SK-N-SH treated with all-trans-retinoic acid at 6 μM for 48 hours (cell line): ENCODE measurements around the gene HOXB1.

Experiments used
- ATAC-seq: fragments of 200-7000 bp; cut with Tn5 transposase; 3 replicates; pipeline ENCODE4 v1.9.1; 2020; ENCODE audit warnings: mild to moderate bottlenecking, moderate library complexity
- ARNTL ChIP-seq: fragments of 450-650 bp; formaldehyde crosslinking; IDR thresholded peaks from 2 replicates; pipeline ENCODE4 v1.5.0; 2020; ENCODE audit warnings: low read depth, mild to moderate bottlenecking, moderate library complexity, borderline replicate concordance
- BACH2 ChIP-seq: fragments of 250-450 bp; sonication (Bioruptor Pico); IDR thresholded peaks from 2 replicates; pipeline ENCODE4 v1.9.0; 2021; ENCODE audit warnings: mild to moderate bottlenecking, borderline replicate concordance
- CREB5 ChIP-seq: fragments of 250-450 bp; sonication (Bioruptor Pico); IDR thresholded peaks from 2 replicates; pipeline ENCODE4 v1.5.1; 2020; ENCODE audit warnings: low read depth, mild to moderate bottlenecking, moderate library complexity
- CSDC2 ChIP-seq: fragments of 250-450 bp; sonication (Bioruptor Pico); IDR thresholded peaks from 2 replicates; pipeline ENCODE4 v1.5.0; 2020; ENCODE audit warnings: mild to moderate bottlenecking, moderate library complexity
- CSRNP3 ChIP-seq: fragments of 250-450 bp; sonication (Bioruptor Pico); IDR thresholded peaks from 2 replicates; pipeline ENCODE4 v1.5.1; 2021; ENCODE audit warnings: mild to moderate bottlenecking, moderate library complexity
- GLIS3 ChIP-seq: fragments of 250-450 bp; sonication (Bioruptor Pico); IDR thresholded peaks from 2 replicates; pipeline ENCODE4 v1.5.0; 2020; ENCODE audit warnings: mild to moderate bottlenecking, moderate library complexity
- OSR1 ChIP-seq: fragments of 250-450 bp; sonication (Bioruptor Pico); IDR thresholded peaks from 2 replicates; pipeline ENCODE4 v1.8.0; 2022; ENCODE audit warnings: moderate library complexity, mild to moderate bottlenecking, inconsistent platforms
- POU6F1 ChIP-seq: fragments of 250-450 bp; sonication (Bioruptor Pico); IDR thresholded peaks from 2 replicates; pipeline ENCODE4 v1.8.0; 2021; ENCODE audit warnings: low read depth, mild to moderate bottlenecking, moderate library complexity, borderline replicate concordance
- SNAI2 ChIP-seq: fragments of 250-450 bp; sonication (Bioruptor Pico); IDR thresholded peaks from 2 replicates; pipeline ENCODE4 v1.5.0; 2020; ENCODE audit warnings: mild to moderate bottlenecking, moderate library complexity
- TCF4 ChIP-seq: fragments of 250-450 bp; sonication (Bioruptor Pico); IDR thresholded peaks from 2 replicates; pipeline ENCODE4 v1.8.0; 2021; ENCODE audit warnings: mild to moderate bottlenecking, moderate library complexity, borderline replicate concordance
- TOX ChIP-seq: fragments of 250-450 bp; sonication (Bioruptor Pico); IDR thresholded peaks from 2 replicates; pipeline ENCODE4 v1.8.0; 2021; ENCODE audit warnings: mild to moderate bottlenecking, moderate library complexity, borderline replicate concordance
- ZC3H10 ChIP-seq: fragments of 250-450 bp; sonication (Bioruptor Pico); IDR thresholded peaks from 2 replicates; pipeline ENCODE4 v1.5.1; 2021; ENCODE audit warnings: mild to moderate bottlenecking, moderate library complexity
- ZFP3 ChIP-seq: fragments of 250-450 bp; sonication (Bioruptor Pico); IDR thresholded peaks from 2 replicates; pipeline ENCODE4 v1.5.0; 2020; ENCODE audit warnings: mild to moderate bottlenecking, moderate library complexity
- ZFP30 ChIP-seq: fragments of 450-650 bp; formaldehyde crosslinking; IDR thresholded peaks from 2 replicates; pipeline ENCODE4 v1.5.0; 2022; ENCODE audit warnings: mild to moderate bottlenecking, moderate library complexity
- ZNF565 ChIP-seq: fragments of 450-650 bp; formaldehyde crosslinking; conservative IDR thresholded peaks from 2 replicates; pipeline ENCODE4 v1.5.0; 2020; ENCODE audit warnings: low read depth, mild to moderate bottlenecking, moderate library complexity
- ZNF70 ChIP-seq: fragments of 450-650 bp; formaldehyde crosslinking; IDR thresholded peaks from 2 replicates; pipeline ENCODE4 v1.5.0; 2020; ENCODE audit warnings: mild to moderate bottlenecking, moderate library complexity
- TF ChIP-seq, protein P1 (sequence below): fragments of 250-450 bp; sonication (Bioruptor Pico); IDR thresholded peaks from 2 replicates; pipeline ENCODE4 v1.5.0; 2020; ENCODE audit warnings: mild to moderate bottlenecking, moderate library complexity

HOXB1 gene

DNA sequence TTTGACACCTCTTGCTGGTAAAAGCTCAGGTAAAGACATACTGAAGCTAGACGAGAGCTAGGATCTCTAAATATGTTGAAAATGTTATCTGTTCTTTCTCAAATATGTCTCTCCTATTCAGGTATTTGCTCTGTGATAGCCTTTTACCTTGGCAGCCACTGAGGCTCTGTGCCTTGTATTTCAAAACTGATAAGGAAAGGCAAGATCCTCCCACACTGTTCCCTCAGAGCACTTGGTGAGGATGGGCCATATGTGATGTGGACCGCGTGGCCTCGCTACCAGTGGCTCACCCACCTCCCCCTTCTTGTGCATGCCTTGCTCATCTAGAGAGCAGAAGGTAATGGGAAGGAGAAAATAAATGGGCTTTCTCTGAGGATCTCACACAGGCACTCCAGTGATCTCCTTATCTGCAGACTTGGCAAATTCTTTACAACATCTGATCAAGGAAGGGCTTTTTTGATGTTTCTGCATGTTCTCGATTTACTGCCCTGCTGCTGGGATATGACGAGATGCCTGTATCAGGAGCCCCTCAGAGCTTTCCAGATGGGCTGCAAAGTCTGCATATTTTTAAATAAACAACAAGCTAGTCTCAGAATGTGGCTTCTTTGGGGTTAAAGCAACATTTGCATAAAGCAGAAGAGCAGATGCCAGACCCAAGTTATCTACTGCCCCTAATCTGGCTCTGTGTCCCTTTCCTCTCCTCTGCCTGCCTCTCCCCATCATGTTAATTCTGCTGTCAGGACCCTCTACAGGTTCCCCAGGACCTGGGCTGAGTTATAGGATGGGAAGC is 16.9 kb downstream of the HOXB1 start:
- ATAC-seq: no peak
- TF ChIP-seq TOX (CRISPR knock-in tag) (no peak), ZC3H10 (no peak), POU6F1 (CRISPR knock-in tag) (no peak), BACH2 (CRISPR knock-in tag) (no peak), OSR1 (CRISPR knock-in tag) (no peak), ARNTL (CRISPR knock-in tag) (no peak), SNAI2 (CRISPR knock-in tag) (no peak), CREB5 (CRISPR knock-in tag) (no peak), ZNF70 (CRISPR knock-in tag) (no peak), CSDC2 (CRISPR knock-in tag) (no peak), GLIS3 (CRISPR knock-in tag) (no peak), ZFP3 (CRISPR knock-in tag) (no peak), CSRNP3 (CRISPR knock-in tag) (no peak), ZNF565 (CRISPR knock-in tag) (no peak)
- TF ChIP-seq, protein P1, sequence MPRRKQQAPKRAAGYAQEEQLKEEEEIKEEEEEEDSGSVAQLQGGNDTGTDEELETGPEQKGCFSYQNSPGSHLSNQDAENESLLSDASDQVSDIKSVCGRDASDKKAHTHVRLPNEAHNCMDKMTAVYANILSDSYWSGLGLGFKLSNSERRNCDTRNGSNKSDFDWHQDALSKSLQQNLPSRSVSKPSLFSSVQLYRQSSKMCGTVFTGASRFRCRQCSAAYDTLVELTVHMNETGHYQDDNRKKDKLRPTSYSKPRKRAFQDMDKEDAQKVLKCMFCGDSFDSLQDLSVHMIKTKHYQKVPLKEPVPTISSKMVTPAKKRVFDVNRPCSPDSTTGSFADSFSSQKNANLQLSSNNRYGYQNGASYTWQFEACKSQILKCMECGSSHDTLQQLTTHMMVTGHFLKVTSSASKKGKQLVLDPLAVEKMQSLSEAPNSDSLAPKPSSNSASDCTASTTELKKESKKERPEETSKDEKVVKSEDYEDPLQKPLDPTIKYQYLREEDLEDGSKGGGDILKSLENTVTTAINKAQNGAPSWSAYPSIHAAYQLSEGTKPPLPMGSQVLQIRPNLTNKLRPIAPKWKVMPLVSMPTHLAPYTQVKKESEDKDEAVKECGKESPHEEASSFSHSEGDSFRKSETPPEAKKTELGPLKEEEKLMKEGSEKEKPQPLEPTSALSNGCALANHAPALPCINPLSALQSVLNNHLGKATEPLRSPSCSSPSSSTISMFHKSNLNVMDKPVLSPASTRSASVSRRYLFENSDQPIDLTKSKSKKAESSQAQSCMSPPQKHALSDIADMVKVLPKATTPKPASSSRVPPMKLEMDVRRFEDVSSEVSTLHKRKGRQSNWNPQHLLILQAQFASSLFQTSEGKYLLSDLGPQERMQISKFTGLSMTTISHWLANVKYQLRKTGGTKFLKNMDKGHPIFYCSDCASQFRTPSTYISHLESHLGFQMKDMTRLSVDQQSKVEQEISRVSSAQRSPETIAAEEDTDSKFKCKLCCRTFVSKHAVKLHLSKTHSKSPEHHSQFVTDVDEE (CRISPR knock-in tag): no peak
- TF ChIP-seq, all 23 proteins: peak for 0

- TF ChIP-seq TOX (CRISPR knock-in tag): no peak
- no peak for TF ChIP-seq ZC3H10
- no peak for TF ChIP-seq CSDC2 (CRISPR knock-in tag)
- no peak for TF ChIP-seq OSR1 (CRISPR knock-in tag)
- no peak for TF ChIP-seq TCF4
- TF ChIP-seq ZFP30 (CRISPR knock-in tag): no peak
- no peak for TF ChIP-seq CREB5 (CRISPR knock-in tag)
- TF ChIP-seq SNAI2 (CRISPR knock-in tag): no peak
- no peak for TF ChIP-seq POU6F1 (CRISPR knock-in tag)
- TF ChIP-seq, all 23 proteins: peak for 0
- ATAC-seq: no peak
These were observed 17.7 kb downstream of the HOXB1 start for GRCh38 chr17:48513097-48513496.
